Stimulated activated CD4-positive, alpha-beta T cell treated with anti-CD3 and anti-CD28 coated beads, Interleukin-2, amount 100 ng/mL, for 24 hours (primary cell): Measurements from ENCODE around the gene MSL3.
A peak's percentile ranks its signal among the peaks of the same experiment; 100 is the strongest.

Experiments
- DNase-seq, 2 donors: peaks; one replicate each; pipeline ENCODE4 v3.0.0-alpha.2; 2020

MSL3 gene, protein sequence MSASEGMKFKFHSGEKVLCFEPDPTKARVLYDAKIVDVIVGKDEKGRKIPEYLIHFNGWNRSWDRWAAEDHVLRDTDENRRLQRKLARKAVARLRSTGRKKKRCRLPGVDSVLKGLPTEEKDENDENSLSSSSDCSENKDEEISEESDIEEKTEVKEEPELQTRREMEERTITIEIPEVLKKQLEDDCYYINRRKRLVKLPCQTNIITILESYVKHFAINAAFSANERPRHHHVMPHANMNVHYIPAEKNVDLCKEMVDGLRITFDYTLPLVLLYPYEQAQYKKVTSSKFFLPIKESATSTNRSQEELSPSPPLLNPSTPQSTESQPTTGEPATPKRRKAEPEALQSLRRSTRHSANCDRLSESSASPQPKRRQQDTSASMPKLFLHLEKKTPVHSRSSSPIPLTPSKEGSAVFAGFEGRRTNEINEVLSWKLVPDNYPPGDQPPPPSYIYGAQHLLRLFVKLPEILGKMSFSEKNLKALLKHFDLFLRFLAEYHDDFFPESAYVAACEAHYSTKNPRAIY

DNA sequence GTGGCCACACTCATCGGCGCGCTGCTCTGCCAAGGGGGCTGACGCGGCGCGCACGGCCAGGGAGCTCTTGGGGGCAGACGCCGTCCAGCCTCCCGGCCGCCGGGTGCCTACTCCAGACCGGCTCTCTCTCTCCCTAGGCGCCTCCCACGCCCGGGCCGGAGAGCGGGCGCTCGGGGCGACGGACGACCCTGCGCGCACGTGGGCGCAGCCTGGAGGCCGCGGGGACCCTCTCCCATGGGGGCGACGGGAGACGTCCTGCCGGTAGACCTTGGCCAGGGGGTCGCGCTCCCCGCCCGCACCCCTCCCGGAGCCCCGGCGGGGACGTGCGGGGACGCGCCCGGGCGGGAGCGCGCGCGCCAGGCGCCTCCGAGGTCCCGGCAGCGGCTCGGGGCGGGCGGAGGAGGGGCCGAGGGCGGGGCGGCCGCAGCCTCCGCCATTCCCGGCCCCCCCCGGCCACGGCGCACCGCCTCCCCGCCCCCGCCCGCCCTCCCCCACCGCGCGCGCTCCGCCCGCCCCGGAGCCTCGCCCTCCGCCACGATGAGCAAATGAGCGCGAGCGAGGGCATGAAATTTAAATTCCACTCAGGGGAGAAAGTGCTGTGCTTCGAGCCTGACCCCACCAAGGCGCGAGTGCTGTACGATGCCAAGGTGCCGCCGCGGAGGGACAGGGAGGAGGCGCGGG, at the start of gene MSL3:
MSL3 (plus strand) TSS at position 519 of the 681 bp plus-strand sequence; CDS start at position 546, 27 bp downstream.
- peak; percentile 58 to 66 for DNase-seq

DNA sequence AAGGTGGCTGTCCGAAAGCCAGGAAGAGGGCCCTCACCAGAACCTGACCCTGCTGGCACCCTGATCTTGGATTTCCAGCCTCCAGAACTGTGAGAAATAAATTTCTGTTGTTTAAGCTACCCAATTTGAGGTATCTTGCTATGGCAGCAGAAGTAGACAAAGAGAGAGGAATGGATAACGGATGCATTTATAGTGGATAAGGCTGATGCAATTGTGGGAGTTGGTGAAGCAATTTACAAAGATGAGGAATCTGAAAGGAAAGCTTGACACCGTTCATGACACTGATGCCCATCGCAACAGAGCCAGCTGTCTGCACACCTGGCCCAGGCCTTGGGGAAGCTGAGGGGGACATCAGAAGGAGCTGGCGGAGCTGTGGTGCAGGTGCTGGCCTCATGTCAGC, 35.7 kb upstream of the MSL3 start:
- DNase-seq = no peak

DNA sequence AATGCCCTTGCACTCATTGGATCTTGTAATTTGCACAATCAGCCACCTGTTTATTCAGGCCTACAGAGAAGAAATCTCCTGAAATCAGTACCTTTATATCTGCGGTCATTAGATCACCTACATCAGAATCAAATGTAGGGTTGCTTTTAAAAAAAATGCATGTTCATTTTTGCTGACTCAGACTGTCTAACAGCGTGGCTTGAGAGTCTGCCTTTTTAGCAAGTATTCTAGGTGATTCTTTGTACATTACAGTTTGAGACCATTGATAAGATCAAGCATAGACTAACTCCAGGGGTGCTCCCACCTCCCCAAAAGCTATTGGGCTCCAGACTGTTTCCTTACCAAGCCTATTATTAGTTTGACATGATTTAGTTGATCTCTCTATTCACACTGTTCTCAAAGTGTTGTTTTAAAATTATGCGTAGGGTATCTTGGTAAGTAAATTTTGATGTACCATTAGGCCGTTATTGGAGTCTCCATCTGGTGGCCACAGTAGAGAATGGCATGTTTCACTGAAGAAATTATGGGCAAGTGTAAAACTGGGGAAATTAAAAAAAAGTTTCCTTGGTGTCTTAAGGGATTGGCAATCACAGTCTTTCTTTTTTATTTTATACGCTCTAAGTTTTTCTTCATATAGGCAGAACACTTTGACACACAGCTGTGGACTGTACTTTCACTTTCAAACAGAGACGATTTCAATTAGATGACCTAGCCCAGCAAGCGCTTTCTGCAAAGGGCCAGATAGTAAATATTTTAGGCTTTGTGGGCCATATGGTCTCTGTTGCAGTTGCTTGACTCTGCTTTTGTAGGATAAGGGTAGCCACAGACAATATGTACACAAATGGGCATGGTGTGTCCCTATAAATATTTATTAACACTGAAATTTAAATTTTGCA, 33.7 kb upstream of the MSL3 start:
- DNase-seq = peak in 1 of 2 donors; percentile 17

DNA sequence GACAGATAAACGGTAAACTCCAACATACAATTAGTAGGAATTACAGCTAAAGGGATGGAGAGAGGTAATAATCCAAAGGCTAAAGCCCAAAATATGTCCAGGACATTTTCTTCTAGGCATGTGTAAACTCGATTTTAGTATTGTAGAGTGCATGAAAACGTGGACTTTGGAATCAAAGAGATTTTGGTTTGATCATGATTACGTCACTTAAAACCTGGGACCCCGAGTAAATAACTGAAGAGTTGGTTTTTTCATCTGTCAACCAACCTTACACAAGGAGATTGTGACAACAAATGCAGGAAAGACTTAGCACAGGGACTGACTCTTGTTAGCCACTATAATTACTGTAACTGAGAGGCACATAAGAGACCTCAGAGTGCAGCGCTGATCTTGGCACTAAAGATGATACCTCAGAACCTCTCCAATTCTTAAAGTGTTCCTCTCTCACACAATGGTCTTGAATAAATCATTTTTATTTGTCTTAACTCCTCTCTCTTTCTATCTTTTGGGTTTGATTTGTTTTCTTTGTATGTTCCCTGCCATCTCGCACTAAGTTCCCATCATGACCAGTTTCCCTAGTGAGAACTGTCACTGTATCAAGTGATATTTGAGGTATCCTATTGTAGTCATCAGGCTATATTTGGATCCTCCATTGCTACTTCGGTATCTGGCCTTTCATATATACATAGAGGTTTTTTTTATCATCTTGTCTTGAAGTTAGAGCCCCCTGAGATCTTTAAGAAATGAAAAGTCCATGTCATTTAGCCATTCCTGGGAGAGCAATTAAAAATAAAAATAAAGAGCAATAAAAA, 32.2 kb upstream of the MSL3 start:
- DNase-seq = no peak

DNA sequence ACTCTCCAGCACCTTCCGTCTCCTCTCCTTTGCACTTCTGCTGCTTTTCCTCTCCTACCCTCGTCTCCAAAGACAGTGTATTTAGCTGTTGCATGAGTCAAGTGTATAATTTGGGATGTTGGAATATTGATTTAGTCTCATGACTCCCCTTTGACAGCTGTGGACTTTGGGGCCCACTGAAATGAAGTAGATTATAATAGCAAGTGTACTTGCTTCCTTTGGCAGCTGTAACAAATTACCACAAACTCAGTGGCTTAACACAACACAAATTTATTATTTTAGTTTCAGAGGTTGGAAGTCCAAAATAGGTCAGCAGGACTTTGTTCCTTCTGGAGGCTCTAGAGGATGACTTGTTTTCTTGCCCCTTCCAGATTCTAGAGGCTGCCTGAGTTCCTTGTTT, 29.5 kb upstream of the MSL3 start:
- DNase-seq = no peak

DNA sequence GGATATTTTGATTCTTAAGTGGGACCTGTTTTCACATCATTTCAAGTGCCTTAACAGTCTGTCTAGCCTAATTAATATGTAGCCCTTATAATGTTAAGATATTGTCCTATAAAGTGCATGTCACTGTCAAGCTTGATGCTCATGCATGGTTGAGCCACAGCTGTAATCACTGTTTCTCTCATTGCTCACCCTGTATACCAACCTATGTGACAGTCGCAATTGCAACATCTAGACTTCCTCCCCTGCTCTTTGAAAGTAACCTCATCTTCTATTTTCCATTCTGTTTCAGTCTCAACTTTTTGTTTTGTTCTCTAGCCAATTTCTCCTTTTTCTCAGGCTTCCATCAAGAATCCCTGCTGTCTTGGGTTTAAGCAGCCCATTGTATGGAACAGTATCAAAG, 24.4 kb upstream of the MSL3 start:
- DNase-seq = no peak

DNA sequence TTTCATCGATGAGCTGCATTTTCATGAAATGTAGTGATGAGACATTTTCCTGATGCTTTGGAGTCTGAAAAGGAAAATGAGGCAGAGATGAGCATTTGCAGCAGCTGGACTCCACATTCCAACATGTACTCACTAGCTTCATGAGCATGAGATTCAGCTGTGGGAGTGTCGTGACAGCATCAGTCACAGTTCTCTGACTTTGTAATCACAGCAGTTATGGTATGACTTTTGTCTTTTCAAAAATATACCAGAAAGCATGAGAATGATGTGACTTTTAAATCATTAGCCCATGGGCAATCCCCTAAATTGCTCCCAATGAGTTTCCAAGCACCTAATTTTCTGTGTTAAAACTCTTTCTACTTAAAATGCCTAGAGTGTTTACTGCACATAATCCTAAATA, 18.3 kb upstream of the MSL3 start:
- no peak for DNase-seq

DNA sequence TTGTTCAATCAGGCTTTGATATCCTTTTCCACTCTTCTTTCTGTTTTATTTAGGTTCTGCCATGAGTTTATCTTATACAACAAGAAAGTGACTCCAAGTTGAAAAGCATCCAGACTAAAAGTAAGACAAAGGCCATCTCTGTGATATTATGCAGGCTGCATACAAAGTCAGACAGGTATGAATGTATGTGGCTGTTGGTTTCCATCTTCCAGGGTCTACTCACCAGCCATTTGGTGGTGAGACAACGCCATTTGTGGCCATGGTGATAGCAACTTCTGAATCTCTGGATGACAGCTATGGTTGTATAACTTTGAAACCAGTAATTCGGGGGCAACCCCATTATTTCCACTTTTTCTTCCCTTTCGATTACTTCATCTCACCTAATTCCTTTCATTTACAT, 17.2 kb upstream of the MSL3 start:
- no peak for DNase-seq

DNA sequence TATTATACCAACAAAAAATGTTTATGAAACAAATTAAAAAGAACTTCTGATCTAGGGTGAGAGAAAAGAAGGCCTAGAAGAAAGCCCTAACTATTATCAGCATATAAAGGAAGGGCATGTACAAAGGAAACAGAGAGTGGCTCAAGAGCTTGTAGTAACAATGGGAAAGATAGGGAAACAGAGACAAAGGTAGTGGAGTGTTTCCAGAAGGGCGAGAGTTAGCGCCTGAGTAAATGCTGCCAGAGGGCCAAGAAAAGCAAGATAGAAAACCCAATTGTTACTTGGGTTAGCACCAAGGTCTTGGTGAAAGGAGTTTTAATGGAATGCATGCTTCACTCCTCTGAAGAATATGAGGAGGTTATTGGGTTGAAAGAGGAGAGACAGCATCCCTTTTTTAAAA, 16.5 kb upstream of the MSL3 start:
- DNase-seq = no peak

DNA sequence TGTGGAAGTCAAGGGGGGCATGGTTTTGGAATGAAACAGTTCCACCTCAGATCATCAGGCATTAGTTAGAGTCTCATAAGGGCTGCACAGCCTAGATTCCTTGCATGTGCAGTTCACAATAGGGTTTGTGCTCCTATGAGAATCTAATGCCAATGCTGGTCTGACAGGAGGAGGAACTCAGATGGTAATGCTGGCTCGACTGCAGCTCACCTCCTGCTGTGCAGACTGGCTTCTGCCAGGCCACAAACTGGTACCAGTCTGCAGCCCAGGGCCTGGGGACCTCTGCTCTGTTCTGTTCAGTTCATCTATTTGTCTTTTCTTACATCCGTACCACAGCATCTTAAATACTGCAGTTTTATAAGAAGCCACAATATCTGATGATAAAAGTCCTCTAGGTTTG, 12.2 kb upstream of the MSL3 start:
- no peak for DNase-seq

DNA sequence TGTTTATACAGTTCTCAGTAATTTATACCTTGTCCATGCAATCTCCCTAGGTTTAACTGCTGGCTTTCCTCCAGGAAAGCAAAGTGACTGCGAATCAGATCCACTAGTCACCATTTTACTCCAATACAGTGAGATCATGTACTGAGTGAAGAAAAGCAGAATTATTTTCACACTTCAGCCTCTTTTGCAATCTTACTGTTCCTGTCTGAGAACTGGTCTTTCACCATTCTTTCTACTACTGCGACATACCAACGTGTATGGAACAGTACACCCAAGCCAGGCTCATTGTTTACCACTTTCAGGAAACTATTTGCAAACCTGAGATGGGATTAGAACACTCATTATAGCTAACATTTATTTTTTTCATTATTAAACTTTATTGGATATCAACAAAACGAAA, 8.0 kb upstream of the MSL3 start:
- DNase-seq = no peak

DNA sequence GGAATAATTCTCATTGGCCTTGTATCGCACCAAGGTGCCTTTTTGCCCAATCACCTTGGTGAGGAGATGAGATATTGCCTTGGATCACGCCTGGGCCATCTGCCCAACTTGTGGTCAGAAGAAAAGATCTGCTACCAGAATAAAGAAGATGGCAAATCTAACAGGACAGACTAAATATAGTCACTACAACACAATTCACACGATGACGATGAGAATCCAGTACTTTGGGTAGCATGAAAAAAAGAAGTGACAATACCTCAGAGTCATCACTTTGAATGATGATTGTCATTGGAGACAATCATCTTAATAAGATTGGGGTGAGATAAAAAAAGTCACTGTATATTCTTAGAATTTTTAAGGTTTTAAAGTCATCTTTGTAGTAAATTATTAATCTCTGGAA, 7.3 kb upstream of the MSL3 start:
- DNase-seq = no peak

DNA sequence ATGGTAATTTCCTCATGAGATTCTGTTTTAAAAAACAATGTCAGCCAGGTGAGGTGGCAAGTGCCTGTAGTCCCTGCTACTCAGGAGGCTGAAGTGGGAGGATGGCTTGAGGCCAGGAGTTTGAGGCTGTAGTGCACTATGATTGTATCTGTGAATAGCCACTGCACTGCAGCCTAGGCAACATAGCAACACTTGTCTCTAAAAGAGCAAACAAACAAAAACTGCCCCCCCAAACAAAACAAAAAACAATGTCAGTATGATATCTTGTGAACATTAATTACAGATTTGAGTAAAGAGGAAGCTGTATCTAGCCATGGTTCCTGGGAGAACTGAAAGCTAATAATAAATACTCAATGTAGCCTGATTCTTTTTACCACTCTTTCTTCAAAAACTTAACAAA, 6.8 kb upstream of the MSL3 start:
- DNase-seq = no peak

DNA sequence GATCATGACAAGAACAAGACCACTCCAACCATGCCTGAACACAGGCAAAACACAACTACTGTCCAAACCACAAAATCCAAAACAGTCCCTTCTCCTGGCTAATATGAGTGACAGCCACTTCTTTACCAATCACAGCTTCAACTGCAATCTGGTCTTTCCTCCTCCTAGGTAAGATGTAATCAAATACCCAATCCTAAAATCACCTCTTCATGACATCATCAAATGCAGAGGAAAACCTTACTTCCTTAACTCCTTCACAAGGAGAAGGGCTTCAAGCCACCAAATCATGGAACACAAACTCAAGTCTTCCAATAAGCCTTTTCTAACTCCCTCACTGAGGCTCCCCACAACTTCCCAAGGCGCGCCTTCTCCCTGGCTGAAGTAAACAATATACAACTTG, 4.4 kb upstream of the MSL3 start:
- DNase-seq = no peak

DNA sequence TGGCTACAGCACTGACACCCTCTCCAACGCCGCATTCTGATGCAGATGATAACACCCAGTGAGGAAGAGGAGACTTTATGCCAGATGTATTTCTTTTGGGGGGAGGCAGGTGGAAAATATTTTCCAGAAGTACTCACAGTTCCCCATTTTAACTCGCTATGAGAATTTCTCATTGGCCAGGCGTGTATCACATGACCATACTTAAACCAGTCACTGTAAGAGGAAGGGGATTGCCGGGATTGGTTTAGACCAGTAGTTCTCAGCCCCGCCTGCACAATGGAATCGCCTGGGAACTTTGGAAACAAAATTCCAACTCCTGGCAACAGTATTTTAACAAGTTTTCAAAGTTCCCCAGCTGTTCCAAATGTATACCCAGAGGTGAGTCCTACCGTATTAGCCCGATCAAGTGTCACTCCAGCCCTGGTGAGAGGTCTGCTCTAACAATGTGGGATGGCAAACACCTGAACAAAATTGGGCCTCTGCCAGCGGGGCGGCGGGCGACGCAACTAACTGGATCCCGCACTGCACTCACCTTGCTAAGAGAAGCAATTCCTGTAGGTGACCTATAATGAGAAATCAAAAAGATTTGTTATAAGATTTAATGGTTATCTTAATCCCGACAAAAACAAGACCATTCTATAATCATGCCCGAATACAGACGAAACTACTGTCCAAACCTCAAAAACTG, 2.9 kb upstream of the MSL3 start:
- no peak for DNase-seq

DNA sequence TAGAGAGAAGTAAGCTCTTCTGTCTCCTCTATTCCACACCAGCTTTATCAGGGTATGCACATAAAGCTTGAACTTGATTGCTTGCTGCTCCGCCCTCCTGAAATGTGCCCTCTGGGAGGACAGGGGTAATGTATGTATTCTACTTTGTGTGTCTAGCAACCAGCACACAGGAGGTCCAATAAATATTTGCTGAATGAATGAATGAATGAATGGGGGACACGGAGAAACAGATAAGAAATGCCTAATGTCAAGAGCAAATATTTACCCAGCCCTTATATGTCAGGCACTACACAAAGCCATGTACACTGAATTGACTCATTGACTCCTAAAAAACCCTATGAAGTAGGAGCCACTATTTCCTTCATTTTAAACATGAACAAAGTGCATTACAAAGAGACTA, 2.3 kb upstream of the MSL3 start:
- DNase-seq = no peak

DNA sequence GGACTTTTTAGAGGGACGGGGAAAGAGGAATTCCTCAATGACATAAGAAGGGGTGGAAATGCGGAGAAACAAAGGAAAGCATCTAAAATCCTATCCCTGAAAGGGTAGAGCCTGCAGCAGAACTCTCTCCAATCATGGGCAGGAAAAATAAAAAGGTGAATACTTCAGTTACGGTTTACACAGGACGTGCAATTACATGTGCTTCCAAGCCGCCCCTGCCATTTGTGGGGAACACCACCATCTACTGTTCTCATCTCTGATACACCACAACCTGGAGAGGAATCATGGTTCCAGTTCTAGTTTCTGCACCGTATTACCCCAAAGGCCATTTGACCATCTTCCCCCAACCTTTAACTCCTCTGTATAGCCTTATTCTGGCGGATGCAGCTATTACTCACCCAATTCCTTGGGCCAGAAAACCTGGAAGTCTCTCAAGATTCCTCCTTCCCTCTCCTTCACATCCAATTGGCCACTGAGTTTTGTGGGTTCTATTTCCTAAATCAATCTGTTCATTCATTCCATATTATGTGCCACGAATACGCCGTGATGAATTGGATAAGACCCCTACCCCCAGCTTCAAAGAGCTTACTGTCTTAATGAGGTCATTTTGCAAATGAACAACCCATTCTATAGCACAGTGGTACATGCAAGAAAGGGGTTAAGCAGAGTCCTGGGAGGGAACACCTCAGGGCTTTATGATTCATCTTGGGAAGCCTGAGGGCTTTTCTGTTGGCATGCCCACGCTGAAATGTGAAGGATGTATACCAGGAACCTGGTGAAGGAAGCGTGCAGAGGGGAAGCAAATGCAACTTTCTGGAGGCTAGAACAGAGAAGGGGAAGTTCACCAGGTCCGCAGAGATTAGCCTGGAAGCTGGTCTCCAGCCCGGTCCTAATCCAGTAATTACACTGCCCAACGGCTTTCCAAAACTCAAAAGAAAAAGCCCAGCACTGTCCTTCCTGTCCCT, 1.4 kb upstream of the MSL3 start:
- DNase-seq = no peak

DNA sequence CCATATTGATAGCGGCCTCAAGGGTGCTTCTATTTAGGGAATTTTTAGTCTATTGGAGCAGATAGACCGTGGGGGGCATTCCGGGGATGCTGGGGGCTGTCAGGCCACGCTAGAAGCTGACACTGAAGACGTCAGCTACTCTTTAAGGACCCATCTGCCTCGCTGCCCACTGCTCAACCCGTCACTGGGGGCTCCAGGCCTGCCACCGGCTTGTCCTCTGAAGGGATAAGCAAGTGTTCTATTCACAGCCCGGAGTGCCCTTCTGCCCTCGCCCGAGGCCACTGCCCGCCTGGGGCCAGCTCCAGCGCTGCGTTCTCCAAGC, 679 bp upstream of the MSL3 start:
- no peak for DNase-seq

DNA sequence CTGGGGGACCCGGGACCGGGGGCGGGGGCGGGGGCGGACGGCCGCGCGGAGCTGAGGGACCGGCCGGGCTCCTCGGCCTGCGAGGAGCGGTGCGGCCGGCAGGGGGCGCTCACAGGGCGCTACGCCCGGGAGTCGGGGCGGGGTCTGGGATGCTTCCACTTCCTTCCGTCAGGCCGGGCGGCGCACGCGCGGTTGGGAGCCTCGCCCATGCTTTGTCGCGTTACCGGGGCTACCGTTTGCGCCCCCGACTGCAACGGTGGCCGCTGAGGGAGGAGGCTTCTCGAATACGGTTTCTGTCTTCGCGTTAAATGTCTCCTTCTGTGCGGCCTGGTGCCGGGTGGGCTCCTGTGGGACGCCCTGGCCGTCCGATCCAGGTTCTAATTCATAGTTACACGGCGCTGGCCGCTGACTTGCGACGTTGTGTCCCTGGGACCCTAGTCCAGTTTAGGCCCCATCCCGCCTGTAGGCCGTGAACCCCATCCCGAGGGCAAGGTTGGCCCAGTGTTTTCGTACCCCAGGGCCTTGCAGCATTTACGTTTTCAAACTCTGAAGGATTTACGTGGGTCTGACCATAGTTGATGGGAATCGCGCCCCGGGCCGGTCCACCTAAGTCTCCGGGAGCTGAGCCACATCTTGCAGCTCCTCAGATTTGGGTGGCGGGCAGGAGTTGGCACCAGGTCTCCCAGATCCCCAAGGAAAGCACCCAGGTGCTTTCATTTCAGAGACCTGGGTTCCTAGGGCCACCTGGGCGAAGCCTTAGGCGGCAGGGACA, 549 bp downstream of the MSL3 start:
- DNase-seq = peak; percentile 85 to 88

DNA sequence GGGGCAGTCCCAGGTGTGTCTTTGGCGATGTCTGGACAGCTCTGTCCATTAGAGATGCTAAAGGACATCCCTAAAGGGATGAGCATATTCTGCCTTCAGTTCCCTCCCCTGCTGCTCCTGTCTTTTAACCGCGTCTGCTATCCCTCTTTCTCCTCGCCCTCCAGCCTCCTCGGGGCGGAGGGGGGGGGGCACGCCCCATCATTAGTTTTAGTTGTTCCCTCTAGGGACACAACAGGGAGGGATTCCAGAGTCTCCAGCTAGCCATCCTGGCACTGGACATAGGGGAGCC, 1.1 kb downstream of the MSL3 start:
- DNase-seq = no peak
